GM20000 (cell line): ENCODE measurements around the gene ACADS.

Experiments
- DNase-seq: peaks from one replicate; pipeline ENCODE4 v3.0.0; 2012; ENCODE audit warnings: low spot score
- CTCF ChIP-seq: IDR thresholded peaks from 2 replicates; pipeline ENCODE4 v1.5.1; 2012; ENCODE audit warnings: mild to moderate bottlenecking, control low read depth; ENCODE audit errors: extremely low read depth, missing control alignments

Gene ACADS

DNA sequence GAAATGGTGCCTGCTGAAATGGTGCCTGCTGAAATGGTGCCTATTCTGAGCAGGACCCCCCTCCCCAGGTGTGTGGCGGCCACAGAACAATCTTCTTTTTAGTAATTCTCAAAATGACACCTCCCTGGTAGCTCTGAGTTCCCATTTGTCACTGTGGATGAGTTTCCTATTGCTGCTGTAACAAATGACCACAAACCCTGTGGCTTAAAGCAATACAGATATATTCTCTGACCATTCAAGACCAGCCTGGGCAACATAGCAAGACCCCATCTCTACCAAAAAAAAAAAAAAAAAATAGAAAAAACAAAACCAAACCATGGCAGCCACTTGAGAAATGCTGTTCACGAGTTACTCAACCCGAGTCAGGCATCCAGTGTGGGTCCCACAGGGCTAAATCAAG lies 7.9 kb downstream of the ACADS start:
- TF ChIP-seq CTCF = no peak

GRCh38 chr12:120734210-120734609 lies 8.6 kb downstream of the ACADS start:
- TF ChIP-seq CTCF = no peak

More for the DNA sequence above, 7.9 kb downstream of the ACADS start:
- no peak for DNase-seq

DNA sequence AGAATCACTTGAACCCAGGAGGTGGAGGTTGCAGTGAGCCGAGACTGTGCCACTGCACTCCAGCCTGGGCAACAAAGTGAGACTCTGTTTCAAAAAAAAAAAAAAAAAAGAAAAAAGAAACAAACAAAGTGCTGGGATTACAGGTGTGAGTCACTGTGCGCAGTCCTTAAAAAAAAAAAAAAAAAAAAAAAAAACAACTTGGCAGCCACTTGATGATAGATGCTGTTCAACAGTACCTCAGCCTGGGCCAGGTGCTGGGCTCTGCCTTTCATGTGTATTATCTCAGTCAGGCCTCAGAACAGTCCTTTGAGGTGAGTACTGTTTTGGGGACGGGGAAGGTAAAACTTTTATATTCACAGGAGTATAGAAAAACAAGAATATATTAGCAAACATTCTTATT lies 9.6 kb downstream of the ACADS start:
- no peak for TF ChIP-seq CTCF
- no peak for DNase-seq

More at GRCh38 chr12:120734210-120734609, 8.6 kb downstream of the ACADS start:
- DNase-seq = no peak

DNA sequence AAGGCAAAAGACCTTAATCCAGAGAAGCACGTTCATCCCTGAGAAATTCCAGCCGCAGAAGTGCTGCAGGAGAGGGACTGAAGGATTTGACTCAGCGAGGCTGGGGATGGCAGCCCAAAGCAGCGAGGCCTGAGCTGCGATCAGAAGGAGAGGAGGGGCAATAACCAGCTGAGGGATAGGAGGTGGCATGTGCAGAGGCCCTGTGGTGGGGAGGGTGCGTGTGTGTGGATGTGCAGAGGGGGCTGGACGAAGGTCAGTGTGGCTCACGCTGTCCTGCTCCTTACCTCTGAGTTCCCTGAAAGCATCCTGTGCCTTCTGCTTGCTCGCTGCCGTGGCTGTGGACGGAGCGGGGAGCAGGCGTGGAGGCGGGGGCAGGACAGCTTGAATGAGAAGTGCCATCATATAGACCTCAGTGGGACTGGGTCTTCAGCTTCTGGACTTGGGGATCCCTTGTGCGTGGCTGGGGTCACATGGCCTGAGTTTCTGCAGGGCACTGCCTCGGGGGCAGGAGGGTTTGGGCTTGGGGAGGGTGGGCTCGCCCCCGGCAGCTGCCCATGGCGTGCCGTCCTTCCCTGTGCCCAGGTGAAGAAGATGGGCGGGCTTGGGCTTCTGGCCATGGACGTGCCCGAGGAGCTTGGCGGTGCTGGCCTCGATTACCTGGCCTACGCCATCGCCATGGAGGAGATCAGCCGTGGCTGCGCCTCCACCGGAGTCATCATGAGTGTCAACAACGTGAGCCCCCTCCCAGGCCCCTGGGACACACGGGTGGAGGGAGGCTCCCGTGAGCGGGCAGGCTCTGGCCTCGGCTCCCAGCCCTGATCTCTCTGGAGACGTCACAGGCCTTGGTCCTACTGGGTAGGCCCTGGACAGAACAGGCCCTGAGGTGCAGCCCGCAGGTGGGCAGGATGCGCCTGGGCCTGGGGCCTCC lies 11.0 kb downstream of the ACADS start:
- DNase-seq = no peak
- TF ChIP-seq CTCF = no peak

GRCh38 chr12:120737557-120738251 lies 12.1 kb downstream of the ACADS start:
- DNase-seq = no peak
- TF ChIP-seq CTCF = no peak

DNA sequence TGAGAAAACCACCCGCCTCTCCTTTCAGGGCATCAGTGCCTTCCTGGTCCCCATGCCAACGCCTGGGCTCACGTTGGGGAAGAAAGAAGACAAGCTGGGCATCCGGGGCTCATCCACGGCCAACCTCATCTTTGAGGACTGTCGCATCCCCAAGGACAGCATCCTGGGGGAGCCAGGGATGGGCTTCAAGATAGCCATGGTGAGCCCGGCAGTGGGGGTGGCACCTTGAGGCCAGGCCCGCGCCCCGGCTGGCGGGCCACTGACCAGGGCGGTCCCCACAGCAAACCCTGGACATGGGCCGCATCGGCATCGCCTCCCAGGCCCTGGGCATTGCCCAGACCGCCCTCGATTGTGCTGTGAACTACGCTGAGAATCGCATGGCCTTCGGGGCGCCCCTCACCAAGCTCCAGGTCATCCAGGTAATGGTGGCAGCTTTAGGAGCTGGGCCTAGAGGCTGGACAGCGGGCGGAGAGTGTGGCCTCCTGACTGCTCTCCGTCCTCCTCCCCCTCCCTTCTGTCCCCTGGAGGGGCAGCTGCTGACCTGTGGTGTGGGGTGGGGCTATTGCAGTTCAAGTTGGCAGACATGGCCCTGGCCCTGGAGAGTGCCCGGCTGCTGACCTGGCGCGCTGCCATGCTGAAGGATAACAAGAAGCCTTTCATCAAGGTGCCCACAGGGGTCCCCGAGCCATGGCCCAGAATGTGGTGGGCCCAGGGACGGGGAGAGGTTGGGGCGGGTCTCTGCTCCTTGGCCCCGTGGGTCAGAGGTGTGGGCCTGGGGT lies 12.8 kb downstream of the ACADS start:
- no peak for TF ChIP-seq CTCF
- no peak for DNase-seq
